Measurements from ENCODE around the gene SLC5A3.

Gene SLC5A3

GRCh38 chr21:34073032-34073748, at the start of gene SLC5A3, which contains the start of gene MRPS6:
TSS of gene SLC5A3 (plus strand) at chr21:34073578. CDS start at chr21:34095199, 21,621 bp downstream.
TSS of gene MRPS6 (plus strand) at chr21:34073578. CDS start at chr21:34073701, 123 bp downstream.
- peak; percentile 40 to 61 (median 52) for DNase-seq (ENCODE audit: low read depth in 2 of 3, low spot score in 2 of 3)

DNA sequence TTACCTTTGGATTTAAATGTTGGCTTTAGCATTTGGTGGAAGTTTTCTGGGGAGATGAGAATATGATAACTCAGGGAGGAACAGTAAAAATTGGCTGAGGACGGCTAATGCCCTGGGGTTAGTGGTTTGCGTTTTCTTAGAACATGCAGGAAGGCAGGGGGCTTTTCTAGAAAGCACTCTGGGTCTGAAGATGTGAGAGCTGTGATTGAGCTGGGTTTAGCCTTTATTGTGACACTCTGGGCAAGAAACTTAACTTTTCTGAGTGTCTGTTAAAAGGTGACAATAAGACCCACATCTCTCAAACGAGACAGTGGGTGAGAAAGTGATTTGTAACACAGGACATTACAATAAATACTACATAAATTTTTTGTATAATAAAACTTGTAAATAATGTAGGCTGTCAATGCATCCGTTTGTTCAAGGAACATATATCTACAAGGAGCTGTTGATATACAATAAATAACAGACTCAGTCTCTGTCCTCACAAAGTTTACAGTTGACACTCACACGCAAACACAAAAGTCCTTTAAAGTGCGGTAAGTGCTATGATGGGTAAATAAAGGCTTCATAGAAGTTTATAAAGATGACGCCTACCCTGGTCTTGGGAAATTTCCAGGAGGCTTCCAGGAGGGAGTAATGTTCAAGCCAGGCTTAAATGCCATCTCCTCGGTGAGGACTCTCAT, 49.5 kb upstream of the SLC5A3 start:
- DNase-seq (ENCODE audit: low read depth in 2 of 3, low spot score in 2 of 3): no peak

GRCh38 chr21:34024374-34024693, 49.0 kb upstream of the SLC5A3 start:
- DNase-seq (ENCODE audit: low read depth in 2 of 3, low spot score in 2 of 3): no peak

GRCh38 chr21:34027721-34028461, 45.5 kb upstream of the SLC5A3 start:
- no peak for DNase-seq (ENCODE audit: low read depth in 2 of 3, low spot score in 2 of 3)

DNA sequence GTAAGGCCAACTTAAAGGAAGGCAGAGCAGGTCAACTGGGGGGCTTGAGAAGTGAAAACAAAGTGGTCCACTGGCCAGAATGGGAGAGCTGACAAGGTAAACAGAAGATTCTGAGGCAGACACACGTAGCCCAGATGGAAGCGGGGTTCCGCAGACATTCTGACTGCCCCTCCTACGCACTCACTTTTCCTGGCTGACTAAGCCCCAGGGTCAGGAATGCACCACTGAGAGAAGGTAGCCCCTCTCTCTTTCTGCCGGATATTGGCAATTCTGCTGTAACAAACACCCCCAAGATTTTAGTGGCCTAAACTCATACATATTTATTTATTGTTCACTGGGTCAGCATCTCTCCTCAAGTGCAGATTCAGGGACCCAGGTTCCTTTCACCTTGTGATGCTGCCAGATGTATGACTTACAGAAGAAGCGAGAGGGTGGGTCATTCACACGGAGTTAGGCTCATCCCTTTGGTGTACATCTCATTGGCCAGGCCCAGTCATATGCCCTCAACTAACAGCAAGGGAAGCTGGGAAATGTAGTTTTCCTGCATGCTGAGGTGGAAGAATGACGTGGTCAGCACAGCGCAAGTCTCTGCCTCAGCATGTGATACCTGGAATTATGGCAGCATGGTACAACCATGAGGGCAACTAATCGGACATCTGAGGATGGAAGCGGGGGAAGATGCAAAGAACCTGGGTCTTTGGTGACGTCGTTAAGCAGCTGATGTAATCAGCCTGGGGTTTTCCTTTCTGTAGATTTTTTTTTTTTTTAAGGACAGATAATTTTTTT, 43.4 kb upstream of the SLC5A3 start:
- DNase-seq (ENCODE audit: low read depth in 2 of 3, low spot score in 2 of 3): peak in 1 of 3 experiments; percentile 3

DNA sequence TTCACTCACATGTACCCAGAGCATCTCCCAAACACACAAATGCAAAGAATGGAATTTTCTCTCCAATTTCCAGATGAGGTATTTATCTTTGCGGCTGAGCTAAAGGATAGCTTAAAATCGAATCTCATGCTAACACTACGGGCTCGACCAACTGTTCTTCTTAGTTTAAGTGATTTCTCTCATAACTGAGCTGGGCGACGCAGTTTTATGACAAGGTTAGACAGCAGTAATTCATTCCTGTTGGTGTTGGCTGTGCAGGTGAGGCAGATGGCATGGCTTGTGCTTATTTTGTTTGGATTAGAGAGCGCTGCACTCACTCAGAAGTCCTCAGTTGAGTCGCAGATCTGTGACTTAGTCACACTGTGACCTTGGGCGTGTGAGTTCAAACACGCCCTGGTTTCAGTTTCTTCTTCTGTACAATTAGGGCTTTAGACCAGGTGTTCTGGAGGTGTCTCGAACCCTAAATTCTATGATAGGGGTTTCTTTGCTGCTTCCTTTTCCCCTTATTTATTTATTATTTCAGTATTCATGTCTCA, 41.5 kb upstream of the SLC5A3 start:
- DNase-seq (ENCODE audit: low read depth in 2 of 3, low spot score in 2 of 3): no peak

GRCh38 chr21:34034369-34035014, 38.9 kb upstream of the SLC5A3 start:
- no peak for DNase-seq (ENCODE audit: low read depth in 2 of 3, low spot score in 2 of 3)

DNA sequence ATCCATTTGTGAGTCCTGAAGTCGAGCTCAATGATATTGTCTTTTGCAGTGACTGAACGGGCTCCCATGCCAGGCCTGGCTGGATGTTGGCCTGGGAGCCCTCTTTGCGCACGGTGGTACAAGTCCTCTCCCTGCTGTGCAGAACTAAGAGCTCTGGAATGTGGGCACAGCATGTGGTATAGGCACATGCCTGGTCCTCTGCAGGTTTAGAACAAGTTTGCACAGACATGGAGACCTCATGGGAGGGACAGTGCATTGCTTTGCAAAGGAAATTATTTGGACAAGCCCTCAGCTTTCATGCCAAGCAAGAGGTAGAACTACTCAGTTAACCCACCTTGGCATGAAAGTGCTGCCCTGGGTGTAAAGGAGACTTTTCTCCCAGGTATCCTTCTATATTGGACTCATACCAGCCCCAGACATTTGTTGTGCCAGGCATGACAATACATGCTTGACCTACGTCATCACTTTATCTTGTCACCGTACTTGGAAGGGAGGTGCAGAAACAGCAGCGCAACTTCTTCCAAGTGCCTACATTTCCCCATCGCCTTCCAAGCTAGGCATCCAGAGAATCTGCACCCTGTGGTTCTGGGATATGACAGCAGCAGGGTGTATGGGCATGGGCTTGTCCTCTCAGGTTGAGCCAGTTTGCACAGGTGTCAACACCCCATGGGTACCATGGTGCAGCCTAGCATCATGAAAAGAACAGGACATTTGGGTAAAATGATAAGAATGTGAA, 37.6 kb upstream of the SLC5A3 start:
- no peak for DNase-seq (ENCODE audit: low read depth in 2 of 3, low spot score in 2 of 3)

DNA sequence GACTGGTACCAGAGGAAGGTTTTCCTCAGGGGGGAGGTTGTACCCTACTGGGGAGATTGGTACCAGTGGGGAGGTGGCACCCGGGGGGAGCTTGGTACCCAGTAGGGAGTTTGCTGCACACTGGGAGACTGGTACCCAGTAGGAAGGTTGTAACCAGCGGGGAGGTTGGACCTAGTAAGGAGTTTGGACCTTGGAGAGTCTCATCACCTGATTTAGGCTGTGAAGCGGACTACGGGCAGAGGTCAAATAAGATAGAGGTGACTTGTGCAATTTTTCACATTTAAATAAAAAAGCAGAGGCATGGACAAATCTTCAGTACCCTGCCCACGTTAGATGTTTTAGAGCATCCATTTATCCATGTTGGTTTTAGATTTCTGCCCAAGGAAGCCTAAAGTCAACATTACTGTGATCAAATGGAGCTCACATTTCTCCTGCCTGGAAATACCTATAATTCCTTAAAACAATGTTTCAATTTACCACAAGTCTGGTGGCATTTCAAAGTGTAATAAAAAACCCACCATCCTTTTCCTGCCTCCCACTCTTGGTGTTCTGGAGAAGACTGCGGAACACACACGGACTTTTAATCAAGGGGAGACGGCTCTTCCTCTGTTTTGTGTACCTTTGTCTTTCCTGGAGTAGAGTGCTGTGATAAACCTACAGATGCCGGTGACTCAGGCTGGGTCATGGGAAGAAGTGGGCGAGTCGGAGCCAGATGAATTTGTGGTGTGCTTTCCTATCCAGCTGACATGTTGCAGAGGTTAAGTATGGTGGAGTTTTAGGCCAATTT, 36.2 kb upstream of the SLC5A3 start:
- DNase-seq (ENCODE audit: low read depth in 2 of 3, low spot score in 2 of 3): no peak

GRCh38 chr21:34039678-34040382, 33.5 kb upstream of the SLC5A3 start:
- DNase-seq (ENCODE audit: low read depth in 2 of 3, low spot score in 2 of 3): no peak

- DNase-seq (ENCODE audit: low read depth in 2 of 3, low spot score in 2 of 3): no peak
These were observed 30.6 kb upstream of the SLC5A3 start for GRCh38 chr21:34042735-34043134.

DNA sequence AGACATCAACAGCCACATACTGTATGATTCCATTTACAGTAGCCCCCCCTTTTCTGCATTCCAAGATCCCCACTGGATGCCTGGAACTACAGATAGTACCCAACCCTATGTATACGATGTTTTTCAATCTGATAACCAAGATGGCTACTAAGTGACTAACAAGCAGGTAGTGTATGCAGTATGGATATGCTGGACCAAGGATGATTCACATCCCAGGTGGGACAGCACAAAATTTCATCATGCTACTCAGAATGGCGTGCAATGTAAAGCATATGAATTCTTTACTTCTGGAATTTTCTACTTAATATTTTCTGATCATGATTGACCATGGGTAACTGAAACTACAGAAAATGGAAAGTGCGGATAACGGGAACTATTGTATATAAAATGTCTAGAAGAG, 30.0 kb upstream of the SLC5A3 start:
- no peak for DNase-seq (ENCODE audit: low read depth in 2 of 3, low spot score in 2 of 3)

DNA sequence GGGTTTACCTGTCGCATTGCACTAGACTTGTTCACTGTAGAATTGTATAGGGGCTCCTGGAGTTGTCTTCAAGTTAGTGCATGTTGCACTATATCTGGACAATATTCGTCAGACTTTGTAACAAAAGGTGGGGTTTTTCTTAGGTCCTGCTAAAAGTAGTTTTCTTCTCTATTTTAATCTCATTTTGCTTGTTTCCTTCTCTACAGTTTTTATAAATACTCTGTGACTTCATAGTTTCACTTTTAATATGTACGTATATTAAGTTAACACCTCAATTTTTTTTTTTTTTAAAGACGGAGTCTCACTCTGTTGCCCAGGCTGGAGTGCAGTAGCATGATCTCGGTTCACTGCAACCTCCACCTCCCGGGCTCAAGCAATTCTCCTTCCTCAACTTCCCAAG, 26.5 kb upstream of the SLC5A3 start:
- DNase-seq (ENCODE audit: low read depth in 2 of 3, low spot score in 2 of 3): no peak

DNA sequence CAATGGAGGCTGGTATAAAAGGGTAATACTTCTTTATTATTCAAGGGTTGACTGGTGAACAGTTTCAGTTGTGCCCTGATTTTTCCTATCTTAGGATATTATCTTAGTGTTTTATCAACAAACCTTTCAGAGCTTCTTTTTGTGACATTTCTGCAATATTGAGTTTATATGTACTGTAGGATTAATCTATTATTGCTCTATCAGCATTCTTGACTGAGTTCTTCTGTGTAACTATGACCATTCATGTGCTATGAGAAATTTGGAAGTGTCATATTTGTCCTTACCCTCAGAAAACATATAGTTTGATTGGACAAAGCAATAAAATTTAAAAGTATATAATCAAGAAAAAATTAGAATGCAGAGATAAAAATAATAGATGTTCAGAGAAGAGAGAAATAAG, 25.5 kb upstream of the SLC5A3 start:
- no peak for DNase-seq (ENCODE audit: low read depth in 2 of 3, low spot score in 2 of 3)

- DNase-seq (ENCODE audit: low read depth in 2 of 3, low spot score in 2 of 3): no peak
These were observed 21.2 kb upstream of the SLC5A3 start for GRCh38 chr21:34052171-34052570.

DNA sequence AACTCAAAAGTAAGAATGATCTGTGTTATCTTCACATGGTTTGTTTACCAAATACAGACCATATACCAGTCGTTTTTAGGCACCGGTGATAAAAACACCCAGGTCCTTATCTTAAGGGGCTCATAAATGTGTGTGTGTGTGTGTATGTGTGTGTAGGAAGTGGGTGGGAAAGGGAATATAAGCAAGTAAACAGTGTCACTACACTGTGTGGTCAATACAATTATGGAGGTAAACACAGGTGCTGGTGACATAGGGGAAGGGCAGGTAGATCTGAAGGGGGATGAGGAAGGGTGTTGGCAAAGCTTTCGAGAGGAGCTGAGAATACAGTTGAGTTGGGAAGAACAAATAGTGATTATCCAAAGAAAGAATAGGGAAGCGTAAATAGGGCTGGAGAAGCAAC, 19.1 kb upstream of the SLC5A3 start:
- no peak for DNase-seq (ENCODE audit: low read depth in 2 of 3, low spot score in 2 of 3)

DNA sequence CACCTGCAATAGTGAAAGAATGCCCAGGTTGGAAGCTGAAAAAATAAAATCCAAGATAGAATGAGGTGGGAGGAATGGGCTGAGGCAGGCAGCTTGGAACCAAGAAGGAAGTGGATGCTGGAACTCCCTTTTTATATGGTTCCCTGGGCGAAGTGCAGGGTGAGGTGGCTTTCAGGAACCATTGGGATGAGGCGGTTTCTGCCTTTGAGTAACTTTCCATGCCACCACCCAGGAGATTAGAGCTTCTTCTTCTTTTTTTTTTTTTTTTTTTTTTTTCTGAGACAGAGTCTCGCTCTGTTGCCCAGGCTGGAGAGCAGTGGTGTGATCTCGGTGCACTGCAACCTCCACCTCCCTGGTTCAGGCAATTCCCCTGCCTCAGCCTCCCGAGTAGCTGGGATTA, 17.8 kb upstream of the SLC5A3 start:
- DNase-seq (ENCODE audit: low read depth in 2 of 3, low spot score in 2 of 3): no peak

DNA sequence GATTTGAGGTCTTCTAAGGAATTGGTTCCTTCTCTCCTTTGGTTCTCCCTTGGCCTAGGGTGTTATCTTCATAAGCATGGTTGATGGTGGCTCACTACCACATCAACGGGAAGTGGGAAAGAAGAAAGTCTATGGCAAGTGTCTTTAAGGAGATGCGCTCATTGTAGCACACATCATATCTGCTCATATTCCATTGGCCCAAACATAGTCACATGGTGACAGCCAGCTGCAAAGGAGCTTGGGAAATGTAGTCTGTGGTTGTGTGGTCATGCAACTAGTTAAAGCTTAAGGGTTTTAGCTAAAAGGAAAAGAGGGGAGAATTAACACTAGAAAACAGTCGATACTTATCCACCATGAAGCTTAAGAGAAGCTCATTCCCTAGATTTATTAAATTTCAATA, 11.4 kb upstream of the SLC5A3 start:
- DNase-seq (ENCODE audit: low read depth in 2 of 3, low spot score in 2 of 3): no peak

DNA sequence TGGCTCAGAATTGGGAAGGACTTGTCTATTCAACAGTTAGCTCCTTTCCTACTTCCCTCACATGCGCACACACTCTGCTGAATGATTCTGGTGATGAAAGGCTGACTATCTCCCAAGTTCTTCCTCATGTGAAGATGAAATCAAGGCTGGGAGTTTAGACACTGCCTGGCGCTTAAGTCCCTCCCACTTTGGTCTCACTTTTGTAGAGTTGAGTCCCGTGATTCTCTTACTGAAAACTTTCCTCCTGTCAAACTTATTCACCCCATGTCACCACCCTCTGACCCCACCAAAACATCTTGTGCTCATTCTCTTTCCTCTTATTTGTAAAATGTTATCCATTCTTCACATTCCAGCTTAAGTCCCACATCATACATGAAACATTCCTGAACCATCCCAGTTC, 8.4 kb upstream of the SLC5A3 start:
- DNase-seq (ENCODE audit: low read depth in 2 of 3, low spot score in 2 of 3): no peak
